GM21825 (cell line): ENCODE measurements around the gene SYT2.
"Not testable (repeated sequence)": the region's sequence is repeated elsewhere in the genome, so short reads cannot be mapped to it uniquely, and the experiment has no call there.

ENCODE experiments used
- ATAC-seq: cut with Tn5 transposase; IDR thresholded peaks from one replicate; pipeline ENCODE4 v1.9.1; 2021; ENCODE audit warnings: mild to moderate bottlenecking, moderate library complexity; ENCODE audit not compliant: unreplicated experiment

SYT2 gene

GRCh38 chr1:202553560-202554038 is 156.7 kb downstream of the SYT2 start:
- ATAC-seq, result no peak

GRCh38 chr1:202553078-202553477 is 157.2 kb downstream of the SYT2 start:
- ATAC-seq, result not testable (repeated sequence)

- ATAC-seq, result not testable (repeated sequence)
Measured at GRCh38 chr1:202552615-202553014, 157.6 kb downstream of the SYT2 start.

- no peak for ATAC-seq
Measured at GRCh38 chr1:202551683-202552082, 158.6 kb downstream of the SYT2 start.

GRCh38 chr1:202550088-202550487 is 160.2 kb downstream of the SYT2 start:
- ATAC-seq, result not testable (repeated sequence)

GRCh38 chr1:202547215-202547614 is 163.0 kb downstream of the SYT2 start:
- ATAC-seq, result no peak

GRCh38 chr1:202546796-202547195 is 163.5 kb downstream of the SYT2 start:
- ATAC-seq, result peak; percentile 87

GRCh38 chr1:202546377-202546776 is 163.9 kb downstream of the SYT2 start:
- peak; percentile 8 for ATAC-seq

- not testable (repeated sequence) for ATAC-seq
Measured at GRCh38 chr1:202545647-202546303, 164.5 kb downstream of the SYT2 start.

GRCh38 chr1:202544766-202545449 is 165.3 kb downstream of the SYT2 start:
- not testable (repeated sequence) for ATAC-seq

GRCh38 chr1:202543537-202543936 is 166.7 kb downstream of the SYT2 start:
- ATAC-seq, result not testable (repeated sequence)

GRCh38 chr1:202542415-202542814 is 167.8 kb downstream of the SYT2 start:
- not testable (repeated sequence) for ATAC-seq

GRCh38 chr1:202540858-202541257 is 169.4 kb downstream of the SYT2 start:
- ATAC-seq, result not testable (repeated sequence)
